Measurements from ENCODE around the gene GFY.

GRCh38 chr19:49442354-49442753, 17.2 kb downstream of the GFY start:
- TF ChIP-seq CTCF (IDR thresholded peaks at IDR 0.05; ENCODE audit: low read length) (no peak), EZH2 (IDR thresholded peaks at IDR 0.05; ENCODE audit: borderline replicate concordance, low read length) (no peak)
